Muscle layer of duodenum (tissue), 2 donors: ENCODE measurements around the gene PRAMEF20.

Experiments
- H3K27ac ChIP-seq: one replicate; pipeline ENCODE4 v1.7.0; 2013; ENCODE audit warnings: mild to moderate bottlenecking, low read length
- H3K27me3 ChIP-seq: one replicate; pipeline ENCODE4 v1.7.0; 2013; ENCODE audit warnings: low read depth, mild to moderate bottlenecking, control low read depth, low read length
- H3K36me3 ChIP-seq, 2 donors: one replicate each; pipeline ENCODE4 v1.7.0; 2013; ENCODE audit warnings: low read length in 2 of 2, control low read depth in 1 of 2, mild to moderate bottlenecking in 1 of 2; ENCODE audit not compliant: insufficient read depth in 2 of 2, control insufficient read depth in 1 of 2
- H3K4me1 ChIP-seq, 2 donors: one replicate each; pipeline ENCODE4 v1.7.0; 2013; ENCODE audit warnings: low read length in 2 of 2, mild to moderate bottlenecking in 2 of 2, control low read depth in 1 of 2, moderate library complexity in 1 of 2; ENCODE audit not compliant: insufficient read depth in 2 of 2, control insufficient read depth in 1 of 2
- H3K4me3 ChIP-seq, 2 donors: one replicate each; pipeline ENCODE4 v1.7.0; 2013; ENCODE audit warnings: low read length in 2 of 2, low read depth in 1 of 2, mild to moderate bottlenecking in 1 of 2
- H3K9me3 ChIP-seq, 2 donors: one replicate each; pipeline ENCODE4 v1.7.0; 2013; ENCODE audit warnings: low read length in 2 of 2, control low read depth in 1 of 2, mild to moderate bottlenecking in 1 of 2; ENCODE audit not compliant: control insufficient read depth in 1 of 2
- donor health status: healthy.

Gene PRAMEF20

DNA sequence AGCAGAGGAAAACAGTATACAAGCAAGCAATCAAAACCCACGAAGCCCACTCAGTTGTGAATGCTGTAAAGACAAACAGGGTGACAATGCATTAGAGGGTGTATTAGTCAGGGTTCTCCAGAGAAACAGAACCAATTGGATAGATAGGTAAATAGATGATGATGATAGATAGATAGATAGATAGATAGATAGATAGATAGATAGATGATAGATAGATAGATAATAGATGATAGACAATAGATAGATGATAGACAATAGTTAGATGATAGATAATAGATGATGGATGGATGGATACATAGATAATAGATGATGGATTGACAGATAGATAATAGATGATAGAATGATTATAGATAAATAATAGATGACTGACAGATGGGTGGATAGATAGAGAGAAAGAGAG is 55.3 kb downstream of the PRAMEF20 start:
- Histone ChIP-seq H3K27me3 (no peaks in the 10 kb centered on the region), H3K27ac (no peak overlapping the region), H3K4me3 (no peak overlapping the region), H3K9me3 (no peaks in the 10 kb centered on the region), H3K36me3 (no peaks in the 10 kb centered on the region), H3K4me1 (no peaks in the 10 kb centered on the region)

DNA sequence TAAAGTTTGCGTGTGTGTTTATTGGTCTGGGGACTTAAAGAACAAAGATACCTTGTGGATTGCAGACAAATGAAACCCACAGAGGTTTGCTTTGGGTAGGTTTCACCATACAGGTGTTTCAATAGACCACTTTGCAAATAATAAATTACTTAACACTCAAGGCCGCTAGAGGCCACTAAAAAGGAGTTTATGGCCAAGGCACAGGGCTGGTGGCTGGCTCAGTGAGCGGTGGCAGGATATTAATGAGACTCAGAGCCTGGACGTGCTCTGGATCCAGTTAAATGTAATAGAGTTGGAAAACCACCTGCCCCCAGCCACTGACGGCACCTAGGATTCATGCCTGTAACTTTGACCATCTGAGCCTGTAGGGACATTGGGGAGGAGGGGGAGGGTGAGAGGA is 59.1 kb downstream of the PRAMEF20 start:
- Histone ChIP-seq H3K4me1 (no peaks in the 10 kb centered on the region), H3K9me3 (peaks cover 0 to under 1% of the 10 kb centered on the region in 2 donors), H3K36me3 (no peaks in the 10 kb centered on the region), H3K27ac (no peak overlapping the region), H3K4me3 (no peak overlapping the region), H3K27me3 (no peaks in the 10 kb centered on the region)
